Measurements from ENCODE around the gene SLC22A14.

- TF ChIP-seq POLR2A (IDR thresholded peaks at IDR 0.05; ENCODE audit: low read length) (no peak), GATA1 (IDR thresholded peaks at IDR 0.05; ENCODE audit: low read depth, low read length) (no peak)
Measured at GRCh38 chr3:38271553-38271952, 10.5 kb upstream of the SLC22A14 start.

Measured in erythroblast (primary cell).